GM21737 (cell line): ENCODE data around the gene SPRED2.

Experiments
- ATAC-seq: cut with Tn5 transposase; IDR thresholded peaks from one replicate; pipeline ENCODE4 v1.9.1; 2021; ENCODE audit warnings: mild to moderate bottlenecking, moderate library complexity; ENCODE audit not compliant: unreplicated experiment

SPRED2 gene

DNA sequence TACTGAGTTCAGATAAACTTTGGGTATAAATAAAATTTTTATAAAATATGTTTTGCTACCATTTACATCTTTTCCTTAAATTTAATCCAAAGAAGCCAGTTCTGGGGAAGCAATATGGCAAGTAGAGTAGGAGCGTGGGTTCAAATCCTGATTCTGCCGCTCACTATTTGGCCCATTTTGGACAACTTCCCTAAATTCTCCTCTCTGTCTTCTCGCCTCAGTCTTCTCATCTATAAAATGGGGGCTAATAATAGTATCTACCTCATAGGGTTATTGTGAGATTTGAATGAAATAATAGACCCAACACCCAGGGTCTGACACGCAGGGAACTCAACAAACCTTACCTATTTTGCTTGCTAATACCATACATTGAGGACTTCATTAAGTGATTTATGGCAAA, 145.0 kb downstream of the SPRED2 start:
- no peak for ATAC-seq

DNA sequence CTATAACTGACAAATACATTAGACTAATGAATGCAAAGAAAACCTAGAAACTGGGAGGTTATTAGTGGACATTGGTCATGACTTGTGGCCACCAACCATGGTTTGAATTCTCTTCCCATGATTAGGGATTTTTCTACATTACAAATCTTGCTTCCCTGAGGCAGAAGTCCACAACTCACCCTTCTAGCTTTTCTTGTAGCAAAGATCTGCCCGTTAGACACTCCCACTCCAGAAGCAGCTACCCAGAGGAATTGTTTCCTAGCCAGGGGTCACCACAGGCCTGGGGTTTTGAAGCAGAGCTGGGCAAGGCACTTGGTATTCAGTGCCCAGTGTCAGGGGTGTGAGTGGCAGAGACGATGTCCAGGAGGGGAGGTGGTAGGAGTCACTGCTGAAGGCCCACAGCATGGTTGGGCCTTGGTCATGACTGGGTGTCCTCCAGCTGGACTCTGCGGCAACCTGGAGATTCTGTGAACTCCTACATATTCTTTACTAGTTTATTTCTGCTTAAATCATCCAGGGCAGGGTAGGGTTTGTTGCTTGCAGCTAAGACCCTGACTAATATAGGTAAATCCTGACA, 149.8 kb downstream of the SPRED2 start:
- ATAC-seq: no peak

DNA sequence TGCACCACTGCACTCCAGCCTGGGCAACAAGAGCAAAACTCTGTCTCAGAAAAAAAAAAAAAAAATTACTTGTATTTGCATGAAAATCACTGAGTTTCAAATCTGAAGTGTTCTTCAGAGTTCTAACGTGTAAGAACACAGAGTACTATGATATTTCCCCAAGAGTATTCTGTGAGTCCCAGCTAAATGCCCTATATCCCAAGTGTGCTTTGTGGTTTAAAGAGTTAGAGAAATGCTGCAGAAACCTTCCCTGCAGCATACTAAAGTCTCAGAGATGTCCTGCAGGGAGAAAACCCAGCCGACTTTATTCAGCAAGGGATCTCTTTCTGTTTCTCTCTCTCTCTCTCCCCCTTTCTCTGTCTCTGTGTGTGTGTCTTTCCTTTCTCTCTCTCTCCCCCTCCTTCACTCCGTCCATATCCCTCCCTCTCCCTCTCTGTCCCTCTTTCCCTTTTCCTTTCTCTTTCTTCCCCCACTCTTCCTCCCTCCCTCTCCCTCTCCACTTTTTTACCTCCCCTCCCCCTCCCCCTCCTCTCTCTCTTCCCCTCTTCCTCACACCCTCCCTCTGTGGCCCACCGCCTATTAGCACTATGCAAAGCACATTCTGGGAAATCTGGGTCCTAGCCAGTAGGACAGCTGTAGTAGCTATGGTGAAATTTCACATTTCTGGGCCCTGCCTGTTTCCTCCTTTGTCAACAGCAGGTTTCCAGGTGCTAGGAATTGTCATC, 150.6 kb downstream of the SPRED2 start:
- ATAC-seq: no peak

DNA sequence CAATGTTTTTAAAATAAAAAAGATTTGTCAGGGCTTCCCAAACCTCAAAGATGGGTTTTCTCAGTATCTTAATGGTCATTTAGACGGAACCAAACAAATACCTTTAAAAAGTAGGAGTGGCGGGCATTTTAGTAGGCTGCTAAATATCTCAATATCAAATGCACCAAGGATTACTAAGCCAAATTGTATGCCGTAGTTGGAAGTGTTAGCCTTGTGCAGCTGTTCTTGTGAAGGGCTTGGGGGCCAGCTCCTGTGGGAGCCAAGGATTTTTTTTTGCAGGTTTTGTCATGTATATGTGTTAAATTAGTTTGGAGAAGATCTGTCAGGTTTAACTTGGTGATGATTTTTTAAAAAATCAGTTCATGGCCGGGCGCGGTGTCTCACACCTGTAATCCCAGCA, 152.6 kb downstream of the SPRED2 start:
- no peak for ATAC-seq

DNA sequence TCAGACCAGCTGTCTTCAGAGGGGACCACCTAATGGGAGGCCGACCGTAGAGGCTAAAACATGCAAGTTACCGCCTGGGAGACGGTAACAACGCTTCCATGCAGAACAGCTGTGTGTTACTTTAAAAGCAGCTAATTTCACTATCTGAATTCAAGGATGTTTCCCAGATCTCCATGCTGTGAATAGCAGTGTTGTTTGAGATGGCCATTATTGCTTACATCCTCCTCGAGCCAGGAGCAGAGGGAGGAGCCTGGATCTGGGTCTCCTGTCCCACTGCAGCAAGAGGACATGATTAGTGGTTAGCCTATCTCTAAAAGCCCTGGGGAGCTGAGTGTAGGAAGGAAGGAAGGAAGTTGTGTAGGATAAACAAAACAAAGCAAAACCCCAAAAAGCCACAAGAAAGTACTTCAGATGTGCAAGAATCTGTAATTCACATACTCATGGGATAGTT, 153.8 kb downstream of the SPRED2 start:
- no peak for ATAC-seq

DNA sequence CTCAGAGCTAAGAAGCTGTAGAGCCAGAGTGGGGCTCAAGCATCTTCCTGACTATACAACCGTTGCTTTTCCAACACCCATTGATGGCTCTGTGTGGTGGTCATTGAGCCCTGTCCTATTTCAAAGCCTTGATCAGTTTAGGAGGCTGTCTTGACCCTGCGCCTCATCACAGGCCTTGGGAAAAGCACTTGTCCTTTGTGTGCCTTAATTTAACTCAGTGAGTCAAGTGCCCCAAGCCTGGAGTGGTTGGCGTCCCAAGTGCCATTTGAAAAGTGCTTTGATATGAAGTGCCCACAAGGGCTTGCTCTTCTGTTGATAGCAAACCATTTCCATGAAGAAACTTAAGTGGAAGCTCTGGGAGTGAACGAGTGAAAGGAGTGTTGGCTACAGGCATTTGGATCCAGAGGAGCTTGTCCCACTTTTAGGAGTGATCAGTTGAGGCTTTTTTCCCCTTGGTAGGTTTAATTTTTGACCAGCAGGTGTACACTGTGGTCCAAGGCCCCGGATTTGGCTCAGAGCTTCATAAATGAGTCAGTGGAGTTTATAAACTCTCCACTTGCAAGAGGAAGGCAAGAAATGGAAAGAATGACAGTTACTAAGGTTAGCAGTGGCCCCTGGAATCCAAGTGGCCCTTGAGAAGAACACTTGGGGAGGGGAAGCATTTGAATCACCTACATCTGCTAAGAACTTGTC, 154.5 kb downstream of the SPRED2 start:
- ATAC-seq: no peak

DNA sequence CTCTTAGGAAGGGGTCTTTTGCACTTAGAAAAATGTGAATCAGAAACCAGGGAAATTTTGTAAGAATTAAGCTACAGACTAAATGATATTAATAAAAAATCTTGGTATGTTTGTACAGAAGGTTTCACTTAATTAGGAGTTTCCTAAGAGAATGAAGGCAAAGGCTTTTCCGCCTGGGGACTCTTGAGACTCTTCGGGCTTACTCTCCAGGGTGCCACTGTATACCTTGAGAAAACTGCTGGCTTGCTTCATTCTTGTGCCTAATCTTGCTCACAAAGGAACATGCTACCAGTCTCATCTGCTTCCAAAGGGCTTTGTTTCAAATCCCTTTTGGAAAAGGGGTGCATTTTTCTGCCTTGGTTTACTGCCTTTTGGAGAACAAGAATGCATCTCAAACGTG, 155.3 kb downstream of the SPRED2 start:
- ATAC-seq: no peak

DNA sequence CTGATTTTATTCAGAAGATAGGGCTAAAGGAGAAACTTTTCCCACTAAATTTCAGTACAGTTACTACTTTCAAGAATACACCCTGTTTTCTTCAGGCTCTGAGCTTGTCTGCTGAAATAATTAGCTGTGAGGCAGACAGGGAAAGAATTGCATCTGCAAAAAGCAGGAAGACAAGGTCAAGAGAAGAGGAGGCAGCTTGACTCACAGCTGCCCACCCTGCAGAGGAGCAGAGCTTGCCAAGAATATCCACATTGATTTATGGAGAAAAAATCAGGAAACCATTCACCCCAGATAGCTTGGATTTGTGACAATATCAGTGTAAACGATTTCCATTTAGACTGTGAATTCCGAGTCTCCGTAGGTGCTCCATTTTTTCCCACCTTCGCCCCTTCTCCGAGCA, 155.8 kb downstream of the SPRED2 start:
- no peak for ATAC-seq

DNA sequence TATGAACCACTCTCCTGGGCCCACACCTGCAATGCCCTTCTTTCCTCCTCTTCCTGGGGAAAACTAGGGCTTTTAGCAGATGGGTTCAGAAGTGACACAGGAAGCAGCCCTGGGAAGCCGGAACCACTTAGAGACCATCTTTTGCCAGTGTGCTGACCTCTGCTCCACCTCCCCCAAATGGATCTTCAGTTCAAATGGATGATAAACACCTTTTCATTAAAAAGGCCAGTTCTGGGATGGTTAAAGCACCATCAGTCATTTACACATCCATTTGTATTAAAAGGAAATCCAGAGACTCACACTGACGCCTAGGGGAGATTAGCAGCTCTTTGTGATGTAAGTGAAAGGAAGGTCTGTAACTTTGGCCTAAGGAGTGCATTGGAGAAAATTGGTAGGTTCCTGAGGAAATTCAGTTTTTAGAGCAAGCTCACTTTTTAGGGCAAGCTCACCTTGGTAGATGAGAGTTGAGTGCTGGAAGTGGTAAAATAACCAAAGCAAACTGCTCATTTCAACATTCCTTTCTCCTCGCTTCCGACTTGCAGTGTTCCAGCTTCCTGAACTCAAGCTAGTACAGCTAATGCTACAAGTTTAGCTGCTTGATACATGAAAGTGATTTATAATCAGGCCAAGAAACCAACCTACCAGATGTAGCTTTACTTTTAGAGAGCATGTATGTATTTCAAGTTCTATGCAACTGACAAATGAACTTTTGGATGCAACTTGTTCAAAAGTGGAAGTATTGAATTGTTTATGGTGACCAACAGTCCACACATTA, 157.1 kb downstream of the SPRED2 start:
- ATAC-seq: no peak

DNA sequence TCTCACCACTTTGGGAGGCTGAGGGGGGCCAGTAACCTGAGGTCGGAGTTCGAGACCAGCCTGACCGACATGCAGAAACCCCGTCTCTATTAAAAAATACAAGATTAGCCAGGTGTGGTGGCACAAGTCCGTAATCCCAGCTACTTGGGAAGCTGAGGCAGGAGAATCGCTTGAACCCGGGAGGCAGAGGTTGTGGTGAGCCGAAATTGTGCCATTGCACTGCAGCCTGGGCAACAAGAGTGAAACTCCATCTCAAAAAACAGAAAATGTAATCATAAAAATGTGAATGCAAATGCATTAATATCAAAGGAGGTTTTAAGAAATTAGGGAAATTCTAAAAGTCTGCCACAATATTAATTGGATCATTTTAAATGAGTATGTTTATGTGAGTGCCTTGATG, 159.1 kb downstream of the SPRED2 start:
- ATAC-seq: no peak

DNA sequence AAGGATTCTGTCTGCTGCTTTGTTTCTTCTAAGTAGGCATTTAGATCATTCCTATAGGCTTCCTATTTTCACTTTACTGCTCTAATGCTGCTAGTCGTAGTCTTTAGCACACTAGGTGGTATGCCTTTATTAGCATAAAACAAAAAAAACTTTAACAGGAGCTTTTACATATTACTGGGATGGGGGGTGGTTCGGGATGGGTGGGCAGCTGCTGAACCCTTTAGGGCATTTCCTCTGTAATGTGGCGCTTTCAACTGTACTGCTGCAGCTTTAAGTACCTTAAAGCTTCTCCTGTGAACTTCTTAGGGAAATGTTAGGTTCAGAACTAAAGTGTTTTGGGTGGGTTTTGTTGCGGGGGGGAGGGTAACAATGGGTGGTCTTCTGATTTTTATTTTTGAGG, 163.4 kb downstream of the SPRED2 start:
- ATAC-seq: no peak

DNA sequence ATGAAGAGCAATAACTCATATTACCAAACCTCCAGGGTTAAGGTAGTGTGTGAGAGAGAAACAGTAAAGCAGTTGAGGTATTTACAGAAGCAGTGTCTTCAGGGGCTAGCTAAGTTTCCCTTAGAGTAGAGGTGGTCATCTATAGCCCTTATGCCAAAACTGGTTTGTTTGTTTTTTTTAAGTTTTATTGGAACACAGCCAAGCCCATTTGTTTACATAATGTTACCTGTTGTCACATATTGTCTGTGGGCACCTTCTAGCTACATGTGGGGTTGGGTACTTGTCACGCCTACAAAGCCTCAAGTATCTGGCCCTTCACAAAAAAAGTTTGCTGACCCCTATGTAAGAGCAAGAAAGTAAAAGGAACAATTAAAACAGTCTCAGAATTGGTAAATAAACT, 165.4 kb downstream of the SPRED2 start:
- no peak for ATAC-seq

DNA sequence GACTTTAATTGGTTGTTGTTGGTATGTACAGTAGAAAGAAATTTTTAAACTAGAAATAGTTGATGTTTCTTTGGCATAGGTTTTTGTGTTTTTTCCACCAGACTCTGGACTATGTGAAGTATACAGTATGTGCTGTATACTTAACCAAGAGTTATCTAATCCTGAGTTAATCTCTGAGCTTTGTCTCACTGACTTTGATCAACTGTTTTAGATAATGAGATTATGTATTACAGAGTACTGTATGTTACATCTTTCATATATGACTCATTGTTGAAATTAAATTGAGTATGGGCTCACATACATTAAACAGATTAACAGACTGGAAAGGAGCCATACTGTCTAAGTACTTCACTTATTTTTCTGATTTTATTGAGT, 166.7 kb downstream of the SPRED2 start:
- no peak for ATAC-seq

DNA sequence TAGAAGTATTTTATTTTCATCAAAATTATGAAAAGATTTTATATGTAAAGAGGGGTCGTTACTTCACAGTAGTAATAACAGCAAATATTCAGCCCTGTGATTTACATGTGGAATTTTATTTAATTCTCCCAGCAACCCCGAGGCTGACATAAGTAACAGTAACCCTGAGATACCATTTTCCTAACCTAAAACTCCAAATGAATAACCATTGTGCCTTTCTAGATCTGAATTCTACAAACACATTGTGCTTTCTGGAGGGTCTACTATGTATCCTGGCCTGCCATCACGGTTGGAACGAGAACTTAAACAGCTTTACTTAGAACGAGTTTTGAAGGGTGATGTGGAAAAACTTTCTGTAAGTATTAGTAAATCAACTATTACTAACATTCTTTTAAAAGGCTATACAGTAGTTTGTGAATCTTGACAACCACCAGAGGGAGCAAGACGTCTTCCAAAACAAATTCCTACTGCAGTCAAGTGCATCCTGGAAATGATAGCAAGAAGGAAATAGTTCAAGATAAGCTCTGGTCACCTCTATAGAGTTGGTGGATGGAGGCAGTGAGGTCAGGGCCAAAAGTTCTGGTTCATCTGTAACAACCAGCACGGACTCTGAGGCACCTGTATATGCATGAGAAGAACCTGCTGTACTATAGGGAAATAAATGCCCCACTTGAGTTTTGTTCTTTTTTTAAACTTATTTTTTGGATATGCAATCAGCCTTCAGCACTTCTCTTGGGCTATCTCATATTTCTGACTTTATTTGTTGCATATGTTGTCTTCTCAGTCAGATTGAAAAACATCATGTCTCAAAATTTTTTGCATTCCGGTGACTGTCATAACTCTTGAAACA, 167.4 kb downstream of the SPRED2 start:
- ATAC-seq: no peak

DNA sequence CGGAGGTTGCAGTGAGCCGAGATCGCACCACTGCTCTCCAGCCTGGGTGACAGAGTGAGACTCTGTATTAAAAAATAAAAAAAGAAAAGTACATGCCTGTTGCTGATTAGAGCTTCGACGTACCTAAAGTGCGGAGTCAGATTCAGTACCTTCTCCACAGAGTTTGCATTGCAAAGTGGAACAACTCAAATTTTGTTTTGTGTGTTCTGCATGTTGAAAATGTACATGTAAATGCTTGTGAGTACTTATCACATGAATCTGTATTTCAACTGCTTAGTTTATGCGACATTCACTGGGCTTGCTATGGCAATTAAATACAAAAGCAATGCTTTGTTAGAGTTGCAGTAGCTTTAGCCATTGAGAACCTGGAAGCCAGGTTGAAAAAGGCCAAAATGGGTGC, 168.4 kb downstream of the SPRED2 start:
- no peak for ATAC-seq

DNA sequence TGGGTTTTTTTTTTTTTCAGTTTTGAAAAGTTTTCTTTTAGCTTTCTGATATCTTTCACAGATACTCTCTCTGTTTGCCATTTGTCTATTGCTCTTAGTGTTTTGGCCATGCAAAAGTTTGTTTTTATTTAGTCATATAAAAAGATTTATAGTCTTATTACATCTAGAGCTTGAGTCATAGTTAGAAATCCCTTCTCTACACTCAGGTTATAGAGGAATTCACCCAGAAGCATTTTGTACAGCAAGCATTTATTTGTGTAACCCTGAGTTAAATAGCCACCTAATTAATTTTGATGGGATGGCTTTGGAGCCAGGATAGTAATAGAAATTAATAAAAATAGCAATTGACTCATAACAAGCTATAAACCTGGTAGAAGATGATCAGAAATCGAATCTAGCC, 169.1 kb downstream of the SPRED2 start:
- ATAC-seq: no peak

DNA sequence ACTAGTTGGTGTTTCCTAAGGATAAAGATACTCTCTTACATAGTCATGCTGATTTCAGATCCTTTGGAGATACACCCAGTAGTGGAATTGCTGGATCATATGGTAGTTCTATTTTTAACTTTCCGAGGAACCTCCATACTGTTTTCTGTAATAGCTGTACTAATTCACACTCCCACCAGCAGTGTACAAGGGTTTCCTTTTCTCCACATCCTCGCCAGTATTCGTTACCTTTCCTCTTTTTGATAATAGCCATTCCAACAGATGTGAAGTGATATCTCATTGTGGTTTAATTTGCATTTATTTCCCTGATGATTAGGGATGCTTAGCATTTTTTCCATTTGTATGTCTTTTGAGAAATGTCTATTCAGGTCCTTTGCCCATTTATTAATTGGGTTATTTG, 170.7 kb downstream of the SPRED2 start:
- ATAC-seq: no peak
